Suprapubic skin (tissue), 4 donors: Measurements from ENCODE around the gene STARD10.

Experiments used
- EP300 ChIP-seq: sonication (generic); formaldehyde crosslinking; IDR thresholded peaks from one replicate; pipeline ENCODE4 v1.6.1; 2017; ENCODE audit warnings: antibody characterized with exemption
- POLR2AphosphoS5 ChIP-seq, 3 donors: sonication (generic); formaldehyde crosslinking; IDR thresholded peaks; one replicate each; pipeline ENCODE4 v1.6.1; 2017; ENCODE audit warnings: antibody characterized with exemption in 3 of 3
- TF ChIP-seq, protein P1 (sequence below), 2 donors: fragments of 200-600 bp in 1 of 2; fragments of 450-650 bp in 1 of 2; sonication (generic) in 1 of 2; IDR thresholded peaks; one replicate each; pipeline ENCODE4 v1.5.1; 2016 to 2019; ENCODE audit warnings: antibody characterized with exemption in 2 of 2, mild to moderate bottlenecking in 1 of 2, moderate library complexity in 1 of 2

DNA sequence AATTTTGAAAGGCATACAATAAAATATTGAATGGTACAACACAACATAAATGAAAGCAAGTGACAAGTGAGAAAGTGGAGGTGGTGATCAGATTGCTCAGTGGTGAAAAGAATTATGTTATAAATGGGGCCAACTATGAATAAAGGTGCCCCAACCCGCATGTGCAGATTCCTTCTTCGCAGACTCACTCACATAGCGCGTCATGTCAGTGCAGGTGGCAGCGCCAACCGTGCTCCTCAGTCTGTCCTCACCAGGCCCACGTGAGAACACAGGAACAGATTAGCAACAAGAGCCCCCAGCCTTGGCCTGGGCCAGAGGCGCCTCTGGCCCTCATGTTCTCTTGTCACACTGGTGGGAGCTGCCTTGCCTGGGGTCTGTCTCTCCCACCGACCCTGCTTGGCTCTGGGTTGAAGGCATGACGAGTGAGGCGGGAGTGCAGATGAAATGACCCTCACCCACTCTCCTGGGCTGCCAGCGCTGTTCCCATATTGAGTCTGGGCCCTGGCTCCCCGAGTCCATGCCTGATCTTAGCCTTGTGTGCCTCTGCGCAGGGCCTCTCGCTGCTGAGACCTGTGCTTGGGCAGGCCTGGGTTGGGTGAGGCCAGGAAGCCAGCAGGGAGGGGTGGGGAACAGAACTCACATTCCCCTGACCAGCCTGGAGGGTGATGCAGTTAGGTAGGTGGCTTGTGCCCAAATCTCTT lies 26.7 kb upstream of the STARD10 start:
- TF ChIP-seq, protein P1, sequence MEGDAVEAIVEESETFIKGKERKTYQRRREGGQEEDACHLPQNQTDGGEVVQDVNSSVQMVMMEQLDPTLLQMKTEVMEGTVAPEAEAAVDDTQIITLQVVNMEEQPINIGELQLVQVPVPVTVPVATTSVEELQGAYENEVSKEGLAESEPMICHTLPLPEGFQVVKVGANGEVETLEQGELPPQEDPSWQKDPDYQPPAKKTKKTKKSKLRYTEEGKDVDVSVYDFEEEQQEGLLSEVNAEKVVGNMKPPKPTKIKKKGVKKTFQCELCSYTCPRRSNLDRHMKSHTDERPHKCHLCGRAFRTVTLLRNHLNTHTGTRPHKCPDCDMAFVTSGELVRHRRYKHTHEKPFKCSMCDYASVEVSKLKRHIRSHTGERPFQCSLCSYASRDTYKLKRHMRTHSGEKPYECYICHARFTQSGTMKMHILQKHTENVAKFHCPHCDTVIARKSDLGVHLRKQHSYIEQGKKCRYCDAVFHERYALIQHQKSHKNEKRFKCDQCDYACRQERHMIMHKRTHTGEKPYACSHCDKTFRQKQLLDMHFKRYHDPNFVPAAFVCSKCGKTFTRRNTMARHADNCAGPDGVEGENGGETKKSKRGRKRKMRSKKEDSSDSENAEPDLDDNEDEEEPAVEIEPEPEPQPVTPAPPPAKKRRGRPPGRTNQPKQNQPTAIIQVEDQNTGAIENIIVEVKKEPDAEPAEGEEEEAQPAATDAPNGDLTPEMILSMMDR (IDR thresholded peaks at IDR 0.05): no peak
- TF ChIP-seq EP300 (no peak), POLR2AphosphoS5 (IDR thresholded peaks at IDR 0.05) (no peak)
